UCSD-AML1 (cell line): Measurements from ENCODE around the gene LRCOL1.
A peak's percentile ranks its signal among the peaks of the same experiment; 100 is the strongest.

Experiments used
- DNase-seq: peaks from one replicate; lab custom pipeline; 2025; ENCODE audit not compliant: unreplicated experiment; lab: John Stamatoyannopoulos, UW

Gene LRCOL1

DNA sequence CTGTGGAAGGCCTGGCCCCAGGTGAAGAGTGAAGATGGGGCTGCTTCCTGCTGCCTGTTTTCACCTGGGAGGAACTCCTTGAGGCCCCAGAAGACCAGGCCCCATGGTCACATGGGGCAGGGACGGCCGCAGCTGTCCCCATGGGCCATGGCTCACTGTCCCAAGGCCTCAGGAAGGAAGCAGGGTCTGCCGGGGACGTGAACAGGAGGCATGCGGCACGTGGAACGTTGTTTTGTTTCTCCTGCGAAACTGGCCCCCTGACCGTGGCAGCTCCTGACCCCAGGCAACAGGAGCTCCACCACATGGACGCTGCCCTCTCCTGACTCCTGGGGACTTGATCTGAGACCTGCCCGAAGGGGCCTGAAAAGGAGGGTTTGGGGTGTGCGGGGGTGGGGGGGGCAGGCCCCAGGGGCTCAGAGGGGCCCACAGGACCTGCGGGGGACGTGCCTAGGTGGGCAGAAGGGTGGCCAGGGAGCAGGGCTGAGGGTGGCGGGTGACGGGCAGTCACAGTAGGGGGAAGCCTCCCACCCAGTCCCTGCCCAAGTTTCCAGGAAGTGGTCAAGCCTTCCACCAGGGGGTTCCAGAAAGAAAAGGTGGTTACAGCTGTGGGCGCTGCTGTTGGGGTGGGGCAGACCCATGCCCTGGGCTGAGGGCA is 41.4 kb downstream of the LRCOL1 start:
- no peak for DNase-seq

DNA sequence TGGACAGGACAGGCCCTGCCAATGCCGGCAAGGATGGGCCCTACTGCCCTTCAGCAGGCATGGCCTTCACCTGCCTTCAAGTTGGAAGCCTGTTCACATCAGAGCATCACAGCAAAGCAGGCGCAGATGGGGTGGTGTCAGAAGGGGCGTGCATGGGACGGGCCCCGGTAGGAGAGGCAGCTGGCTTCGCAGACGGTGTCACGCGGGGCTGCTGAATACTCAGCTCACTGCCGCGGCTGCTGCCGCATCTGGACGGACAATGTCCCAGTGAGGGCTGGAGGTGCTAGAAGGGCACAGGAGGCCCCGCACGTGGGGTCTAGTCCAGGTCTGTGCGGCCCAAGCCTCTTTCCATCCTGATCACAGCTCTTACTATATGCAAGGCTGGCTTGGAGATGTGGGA is 42.1 kb downstream of the LRCOL1 start:
- no peak for DNase-seq

DNA sequence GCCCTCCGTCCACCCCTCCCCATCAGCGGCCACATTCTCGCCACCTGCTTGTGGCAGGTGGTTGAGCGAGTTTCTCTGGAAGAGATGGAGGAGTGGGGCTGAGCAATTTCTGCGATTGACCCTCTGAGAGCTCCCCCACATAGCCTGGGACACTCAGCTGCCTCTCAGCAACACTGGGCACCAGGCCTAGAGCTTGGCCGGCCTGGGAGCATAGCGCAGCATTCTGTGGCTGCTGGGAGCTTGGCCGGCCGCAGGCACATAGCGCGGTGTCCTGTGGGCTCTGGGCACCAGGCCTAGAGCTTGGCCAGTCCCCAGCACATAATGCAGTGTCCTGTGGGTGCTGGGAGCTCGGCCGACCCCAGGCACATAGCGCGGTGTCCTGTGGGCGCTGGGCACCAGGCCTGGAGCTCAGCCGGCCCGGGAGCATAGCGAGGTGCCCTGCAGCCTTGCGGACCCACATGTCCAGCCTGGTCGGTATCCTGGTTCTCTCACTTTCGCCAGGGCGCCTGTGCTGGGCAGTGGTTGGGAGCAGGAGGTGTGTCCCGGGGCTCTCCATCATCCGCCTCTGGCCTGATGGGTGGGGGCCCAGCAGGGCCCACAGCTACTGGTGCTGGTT is 43.8 kb downstream of the LRCOL1 start:
- DNase-seq, result no peak

DNA sequence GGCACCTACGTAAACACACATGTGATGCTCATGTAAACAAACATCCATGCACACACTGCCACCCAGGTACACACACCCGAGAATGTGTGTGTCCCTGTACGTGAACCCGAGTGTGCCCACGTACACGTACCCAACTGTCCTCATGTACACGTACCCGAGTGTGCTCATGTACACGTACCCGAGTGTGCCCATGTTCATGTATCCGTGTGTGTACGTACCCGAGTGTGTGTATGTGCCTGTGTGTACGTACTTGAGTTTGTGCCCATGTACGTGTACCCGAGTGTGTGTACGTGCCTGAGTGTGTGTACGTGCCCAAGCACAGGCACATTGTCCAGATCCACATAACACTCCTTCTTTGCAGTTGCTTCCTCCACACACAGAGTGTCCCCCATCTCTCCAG is 45.0 kb downstream of the LRCOL1 start:
- no peak for DNase-seq

DNA sequence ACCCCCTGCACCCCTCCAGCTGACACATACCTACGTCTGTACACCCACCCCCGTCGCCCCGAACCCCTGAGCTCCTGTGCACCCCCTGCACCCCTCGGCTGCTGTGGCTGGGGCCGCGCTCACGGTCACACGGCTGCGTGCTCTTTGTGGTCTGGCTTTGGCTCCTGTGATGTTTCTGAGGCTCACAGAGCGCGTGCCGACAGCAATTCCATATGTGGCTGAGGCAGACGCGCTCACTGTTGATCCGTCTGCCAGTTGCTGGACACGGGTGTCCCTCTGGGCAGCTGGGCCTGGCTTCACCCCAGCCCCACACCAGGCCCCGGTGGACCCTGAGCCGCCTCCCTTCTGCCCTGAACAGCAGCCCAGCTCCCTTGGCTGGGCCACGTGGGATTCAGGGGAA is 46.5 kb downstream of the LRCOL1 start:
- DNase-seq, result no peak

DNA sequence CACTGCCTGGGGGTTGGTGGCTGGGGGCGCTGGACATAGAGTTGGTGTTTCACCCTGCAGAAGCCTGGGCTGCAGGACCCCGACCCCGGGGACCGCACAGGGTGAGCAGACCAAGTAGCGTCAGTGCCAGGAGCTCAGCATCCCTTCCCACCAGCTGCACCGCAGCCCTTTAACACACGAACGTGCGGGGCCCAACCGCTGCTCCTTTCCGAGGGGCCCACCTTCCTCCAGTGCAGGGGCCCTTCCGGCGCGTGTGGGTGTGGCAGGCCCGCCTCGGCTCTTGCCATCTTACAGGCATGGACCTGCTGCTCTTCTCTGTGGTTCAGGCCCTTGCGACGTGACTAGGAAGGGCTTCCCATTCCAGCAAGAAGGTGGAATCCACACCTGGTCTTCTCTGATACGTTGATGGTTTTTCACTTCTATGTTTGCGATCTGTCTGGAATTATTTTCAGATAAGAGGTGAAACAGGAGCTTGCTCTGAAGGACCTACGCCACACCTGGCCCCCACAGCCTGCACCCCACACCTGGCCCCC is 47.8 kb downstream of the LRCOL1 start:
- no peak for DNase-seq

DNA sequence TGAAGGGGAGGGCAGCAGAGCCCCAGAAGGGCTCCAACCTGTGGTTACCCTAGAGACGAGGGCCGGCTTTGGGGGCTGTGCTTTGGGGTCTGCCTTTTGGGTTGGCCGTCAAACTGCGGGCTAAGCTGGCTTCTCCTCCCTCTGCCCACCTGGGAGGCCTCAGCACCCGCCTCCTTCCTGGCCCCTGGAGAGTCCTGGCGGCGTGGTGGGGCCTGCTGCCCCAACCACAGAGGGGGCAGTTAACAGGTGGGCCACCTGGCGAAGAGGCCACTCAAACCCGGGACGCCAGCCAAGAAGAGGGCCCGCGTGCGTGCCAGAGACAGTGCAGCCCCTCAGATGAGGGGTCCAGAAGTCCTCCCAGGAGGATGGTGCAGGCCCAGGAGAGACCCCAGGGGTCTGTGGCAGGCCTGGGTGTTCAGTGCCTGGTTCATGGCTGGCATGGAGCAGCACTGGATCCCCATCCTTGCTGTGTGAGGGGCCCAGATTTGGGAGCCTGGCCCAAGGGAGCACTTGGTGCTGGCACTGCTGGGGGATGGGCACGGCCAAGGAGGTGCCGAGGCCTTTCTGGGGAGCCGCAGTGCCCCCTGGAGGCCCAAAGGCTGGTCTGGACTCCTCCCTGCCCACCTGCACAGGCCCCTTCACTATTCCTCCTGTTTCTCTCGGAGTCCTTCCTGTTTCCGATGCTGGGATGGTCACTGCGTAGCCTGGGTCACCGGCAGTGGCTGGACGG is 48.8 kb downstream of the LRCOL1 start:
- peak; percentile 26 for DNase-seq

DNA sequence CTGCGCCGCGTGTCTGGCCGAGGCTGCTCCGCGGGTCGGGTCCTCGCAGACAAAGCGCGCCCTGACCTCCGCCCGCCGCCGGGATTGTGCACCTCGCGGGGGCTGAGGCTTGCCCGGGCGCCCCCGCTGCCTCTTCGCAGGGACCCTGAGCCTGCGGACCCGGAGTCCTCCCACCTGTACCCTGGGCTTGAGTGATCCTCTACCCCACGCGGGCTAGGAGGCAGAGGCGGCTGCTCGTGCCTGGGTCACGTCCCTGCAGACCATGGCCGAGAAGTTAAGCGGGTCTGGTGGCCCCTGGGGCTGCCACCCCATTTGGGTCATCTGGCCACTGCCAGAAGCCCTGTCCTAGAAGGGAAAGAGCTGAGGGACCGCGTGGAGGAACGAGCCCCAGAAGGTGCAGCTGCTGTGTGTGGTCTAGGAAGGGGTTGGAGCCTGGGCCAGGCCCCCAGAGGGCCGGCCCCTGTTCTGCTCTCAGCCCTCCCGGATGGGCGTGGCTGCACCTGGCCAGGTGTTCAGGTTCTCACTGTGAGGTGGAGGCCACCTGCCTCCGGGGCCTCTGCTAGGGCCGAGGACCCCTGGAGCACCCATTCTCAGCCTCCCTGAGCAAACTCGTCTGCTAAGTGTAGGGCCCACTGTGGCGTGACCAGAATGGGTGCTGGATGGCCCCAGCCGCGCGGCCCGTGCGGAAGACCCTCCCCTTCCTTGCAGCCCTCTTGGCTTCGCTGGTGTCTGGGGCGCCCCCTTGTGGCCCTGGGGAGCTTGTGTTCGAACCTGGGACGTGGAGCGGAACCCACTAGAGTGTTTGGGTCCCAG is 49.6 kb downstream of the LRCOL1 start:
- DNase-seq, result peak; percentile 86

DNA sequence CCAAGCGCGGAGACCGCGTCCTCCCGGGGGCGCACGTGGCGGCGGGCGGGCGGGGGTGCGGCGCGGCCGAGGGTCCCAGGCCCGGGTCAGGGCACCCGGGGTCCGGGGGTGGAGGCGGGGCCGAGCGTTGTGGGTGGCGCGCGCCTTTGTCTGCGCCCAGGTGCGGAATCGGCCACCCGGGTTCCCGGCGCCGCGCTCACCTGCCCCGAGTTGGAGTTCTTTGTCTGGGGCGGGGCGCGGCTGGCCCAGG is 50.1 kb downstream of the LRCOL1 start:
- no peak for DNase-seq

DNA sequence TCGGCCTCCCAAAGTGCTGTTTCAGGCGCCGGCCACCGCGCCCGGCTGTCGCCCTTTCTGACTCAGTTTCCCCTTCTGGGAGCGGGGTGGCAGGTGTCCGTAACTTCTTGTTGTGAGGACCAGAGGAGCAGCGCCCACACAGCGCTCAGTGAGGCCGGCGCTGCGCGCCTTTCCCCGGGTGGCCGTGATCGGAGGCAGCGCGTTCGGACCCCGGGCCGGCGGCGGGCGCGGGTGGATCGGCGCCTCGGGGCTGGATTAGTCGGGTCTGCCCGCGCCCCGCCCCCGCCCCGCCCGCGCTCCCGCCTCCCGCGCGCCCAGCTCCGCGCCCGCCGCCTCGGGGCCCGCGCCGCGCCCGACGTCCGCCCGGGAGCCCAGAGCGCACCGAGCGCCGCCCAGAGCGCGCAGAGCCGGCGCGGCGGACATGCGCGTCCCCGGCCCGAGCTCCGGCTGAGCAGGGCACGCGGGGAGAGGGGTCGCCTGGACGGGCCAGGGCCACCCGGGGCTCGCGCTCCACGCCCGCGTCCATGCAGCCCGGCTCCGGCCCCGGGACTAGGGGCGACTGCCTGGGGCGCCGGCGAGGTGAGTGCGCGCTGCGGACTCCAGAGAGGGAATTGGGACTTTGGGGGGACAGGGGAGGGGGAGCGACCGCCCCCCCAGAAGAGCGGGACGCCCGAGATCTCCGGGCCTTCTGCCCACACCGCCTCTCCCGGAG is 50.6 kb downstream of the LRCOL1 start:
- DNase-seq, result peak; percentile 69

DNA sequence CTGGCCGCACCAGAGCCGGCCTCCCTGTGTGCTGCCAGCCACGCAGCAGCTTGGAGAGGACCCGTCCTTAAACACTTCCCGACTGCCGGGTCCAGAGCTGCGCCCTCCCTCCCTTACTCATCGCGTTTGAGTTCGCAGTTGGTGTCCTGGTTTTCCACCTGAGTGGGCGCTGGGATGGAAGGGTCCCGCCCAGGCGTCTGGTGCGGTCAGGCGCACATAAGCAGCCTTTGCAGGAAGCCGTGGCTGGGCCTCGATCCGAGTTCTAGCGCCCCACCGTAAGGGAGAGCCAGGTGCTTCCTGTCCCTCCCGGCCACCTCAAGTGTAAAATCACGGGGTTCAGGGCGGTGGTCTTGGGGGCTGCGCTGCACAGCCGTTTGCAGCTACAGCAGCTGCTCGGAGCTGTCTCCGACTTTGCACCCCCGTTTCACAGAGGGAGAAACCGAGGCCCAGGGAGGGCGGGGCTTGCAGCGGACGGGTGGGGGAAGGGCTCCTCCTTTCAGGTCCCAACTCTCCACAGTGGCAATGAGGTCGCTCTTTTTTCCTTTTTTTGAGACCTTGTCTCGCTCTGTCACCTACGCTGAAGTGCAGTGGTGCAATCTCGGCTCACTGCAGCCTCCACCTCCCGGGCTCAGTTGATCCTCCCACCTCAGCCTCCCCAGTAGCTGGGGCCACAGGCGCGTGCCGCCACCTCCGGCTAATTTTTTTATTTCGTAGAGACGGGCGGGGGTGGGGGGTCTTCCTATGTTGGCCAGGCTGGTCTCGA is 51.3 kb downstream of the LRCOL1 start:
- DNase-seq, result peak; percentile 69

DNA sequence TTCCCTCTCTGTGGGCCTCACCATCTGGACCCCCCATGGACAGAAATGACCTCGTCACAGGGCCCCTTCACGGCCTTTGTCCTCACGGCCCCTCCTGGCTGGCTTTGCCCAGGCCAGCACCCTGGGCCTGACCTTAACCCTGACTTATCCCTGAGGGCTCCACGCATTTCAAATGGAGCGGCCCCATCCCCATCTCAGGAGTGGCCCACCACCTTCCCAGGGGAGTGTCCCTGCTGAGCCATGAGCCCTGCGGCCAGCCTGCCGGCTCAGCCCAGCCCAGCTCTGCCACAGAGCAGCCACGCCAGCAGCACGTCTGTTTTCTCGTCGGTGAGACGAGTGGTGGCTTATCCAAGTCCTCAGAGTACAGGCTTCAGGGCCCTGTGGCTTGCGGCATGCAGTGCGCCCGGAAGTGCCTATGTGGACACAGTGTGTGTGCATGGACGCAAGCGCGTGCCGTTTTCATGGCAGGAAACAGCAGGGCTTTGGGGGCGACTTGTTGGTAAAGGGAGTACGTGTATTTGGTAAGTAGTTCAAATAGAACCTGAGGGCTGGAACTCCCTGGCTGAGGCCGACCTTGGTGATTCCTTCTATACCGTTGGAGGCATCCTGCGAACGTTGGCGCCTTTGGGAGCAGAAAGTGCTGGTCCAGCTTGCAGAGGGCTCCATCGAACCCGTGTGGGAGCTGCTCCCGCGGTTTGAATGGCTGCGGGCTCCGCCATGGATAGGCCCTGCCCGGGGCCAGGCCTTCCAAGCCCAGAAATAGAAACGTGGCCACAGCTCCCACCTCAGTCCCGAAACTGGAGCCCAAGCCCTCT is 52.1 kb downstream of the LRCOL1 start:
- DNase-seq, result peak; percentile 88

DNA sequence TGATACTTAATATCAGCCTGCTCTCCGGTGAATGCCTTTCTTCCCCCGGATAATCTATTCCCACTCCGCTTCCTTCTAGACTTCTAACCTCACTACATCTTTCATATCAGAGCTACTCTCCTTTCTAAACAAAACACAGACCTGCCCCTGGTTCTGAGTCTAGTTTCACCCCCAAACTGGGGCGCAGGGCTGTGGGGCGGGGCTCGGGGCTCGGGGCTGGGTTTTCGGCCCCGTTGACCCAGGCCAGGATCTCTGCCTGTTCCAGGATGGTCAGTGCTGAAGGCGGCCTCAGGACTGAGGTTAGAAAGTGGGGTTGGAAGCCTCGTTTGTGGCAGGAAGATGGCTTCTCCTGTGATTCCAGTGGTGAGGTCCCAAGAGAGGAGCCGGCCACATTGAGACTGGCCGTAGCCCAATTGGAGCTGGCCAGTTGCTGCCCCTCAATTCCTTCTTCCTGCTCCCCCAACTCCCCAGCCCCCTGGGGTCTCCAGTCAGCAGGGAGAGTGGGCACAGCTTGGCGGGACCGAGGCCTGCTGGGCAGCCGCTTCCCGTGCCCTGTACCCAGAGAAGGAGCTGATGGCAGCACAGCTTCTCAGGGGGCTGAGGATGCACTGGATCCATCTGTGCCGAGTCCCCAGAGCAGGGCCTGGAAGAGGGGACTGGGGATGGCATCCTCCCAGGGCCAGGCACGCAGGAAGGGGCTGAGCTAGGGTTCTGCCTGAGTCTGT is 52.9 kb downstream of the LRCOL1 start:
- DNase-seq, result no peak

DNA sequence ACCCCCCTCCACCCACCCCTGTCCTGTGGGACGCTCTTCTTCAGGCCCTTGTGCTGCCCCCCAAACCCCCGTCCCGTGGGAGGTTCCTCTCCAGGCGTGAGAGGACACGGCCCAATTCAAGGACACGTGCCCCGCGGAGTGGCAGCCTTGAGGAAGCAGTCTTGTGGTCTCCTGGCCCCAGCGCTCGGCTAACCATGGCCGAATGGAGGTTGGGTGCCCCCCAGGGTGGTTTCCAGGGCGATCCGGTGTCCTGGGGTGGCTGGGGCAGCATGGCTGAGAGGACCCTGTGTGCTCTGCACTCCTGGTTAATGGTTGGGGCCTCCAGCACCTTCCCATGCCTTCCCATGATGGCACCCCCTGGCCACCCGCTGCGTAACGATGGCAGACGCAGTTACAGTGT is 53.6 kb downstream of the LRCOL1 start:
- no peak for DNase-seq

DNA sequence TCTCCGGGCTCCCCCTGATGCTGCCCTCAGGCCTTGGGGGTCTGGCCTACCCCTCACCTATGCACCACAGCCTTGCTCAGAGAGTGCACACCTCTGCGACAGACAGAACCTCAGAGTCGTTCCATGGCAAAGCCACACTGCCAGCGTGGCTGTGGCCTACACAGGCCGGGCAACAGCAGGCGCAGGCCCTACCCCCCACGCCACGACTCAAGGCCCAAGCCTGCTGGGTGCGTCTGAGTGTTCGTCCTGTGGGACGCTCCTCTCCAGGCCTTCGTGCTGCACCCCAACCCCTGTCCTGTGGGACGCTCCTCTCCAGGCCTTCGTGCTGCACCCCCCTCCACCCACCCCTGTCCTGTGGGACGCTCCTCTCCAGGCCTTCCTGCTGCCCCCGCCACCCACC is 54.2 kb downstream of the LRCOL1 start:
- DNase-seq, result no peak

DNA sequence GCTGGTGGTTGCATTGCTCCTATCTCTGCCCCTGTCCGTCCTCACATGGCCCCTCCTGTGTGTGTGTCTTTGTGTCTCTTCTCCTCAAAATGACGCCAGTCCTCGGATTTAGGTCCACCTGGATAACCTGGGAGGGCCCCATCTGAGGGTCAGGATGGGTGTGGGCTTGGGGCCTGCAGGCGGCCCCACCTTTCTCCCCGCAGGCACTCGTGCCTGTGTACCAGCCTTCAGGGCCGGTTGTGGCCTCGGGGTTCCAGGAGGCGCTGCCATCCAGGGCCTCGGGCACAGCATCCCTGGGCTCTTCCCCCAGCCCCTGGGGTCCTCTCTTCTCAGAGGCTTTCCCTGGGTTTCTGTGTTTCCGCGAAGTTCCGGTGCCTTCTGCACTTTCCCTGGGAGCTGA is 54.7 kb downstream of the LRCOL1 start:
- no peak for DNase-seq

DNA sequence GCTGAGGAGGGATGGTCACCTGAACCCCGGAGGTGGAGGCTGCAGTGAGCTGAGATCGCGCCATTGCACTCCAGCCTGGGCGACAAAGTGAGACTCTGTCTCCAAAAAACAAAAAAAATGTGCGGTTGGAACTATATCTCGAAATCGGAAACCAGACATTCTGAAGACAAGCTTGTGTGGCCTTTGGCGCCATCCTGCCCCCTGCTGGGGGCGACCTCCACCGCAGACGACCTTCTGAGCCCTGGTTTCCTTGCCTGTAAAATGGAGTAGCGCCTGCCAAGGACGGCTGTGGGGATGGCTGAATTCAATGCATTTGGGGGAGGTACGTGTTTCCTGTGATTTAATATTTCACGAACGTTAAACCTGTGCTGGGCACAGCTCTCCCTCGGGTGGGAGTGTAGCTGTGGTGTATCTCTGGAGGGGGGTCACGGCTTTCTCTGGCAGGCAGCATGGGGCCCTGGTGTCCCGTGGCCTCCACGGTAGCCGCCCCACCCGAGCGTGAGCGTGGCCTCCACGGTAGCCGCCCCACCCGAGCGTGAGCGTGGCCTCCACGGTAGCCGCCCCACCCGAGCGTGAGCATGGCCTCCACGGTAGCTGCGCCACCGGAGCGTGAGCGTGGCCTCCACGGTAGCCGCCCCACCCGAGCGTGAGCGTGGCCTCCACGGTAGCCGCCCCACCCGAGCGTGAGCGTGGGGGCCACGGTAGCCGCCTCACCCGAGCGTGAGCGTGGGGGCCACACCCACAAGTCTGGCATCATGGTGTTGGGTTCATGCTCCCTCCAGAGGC is 55.3 kb downstream of the LRCOL1 start:
- DNase-seq, result peak; percentile 56
